ENCODE results near the gene KCNT1. TPM values are rescaled to one million over a fixed set of nuclear protein-coding genes. Genes with fewer than 3 reads are reported as not detected.

Gene KCNT1
- total and polyA plus RNA-seq, 2 donors (not counting 3 experiments of a cell fraction or from before 2014, with no cell fraction given): not detected

GRCh38 chr9:135801070-135801469, 99.1 kb downstream of the KCNT1 start:
- Histone ChIP-seq H3K79me2 (ENCODE audit: control insufficient read depth, insufficient read depth, low read length) (no peaks in the 10 kb centered on the region), H3K9ac (replicated peaks; ENCODE audit: extremely low read depth, insufficient read depth, low read length) (no peak overlapping the region), H3K4me2 (ENCODE audit: insufficient read depth, low read length) (no peak overlapping the region), H2AFZ (ENCODE audit: low read depth, low read length) (no peak overlapping the region), H3K9me1 (replicated peaks; ENCODE audit: control insufficient read depth, extremely low read depth, insufficient read depth, low read length) (no peaks in the 10 kb centered on the region), H4K20me1 (replicated peaks; ENCODE audit: control insufficient read depth, extremely low read depth, insufficient read depth, low read length) (no peaks in the 10 kb centered on the region), H3K27me3 (ENCODE audit: control insufficient read depth in 2 of 2, insufficient read depth in 2 of 2, low read length in 2 of 2) (no peaks in the 10 kb centered on the region), H3K27ac (ENCODE audit: insufficient read depth, low read depth, low read length) (no peak overlapping the region), H3K9me3 (replicated peaks; ENCODE audit: control insufficient read depth, insufficient read depth, low read length) (no peaks in the 10 kb centered on the region), H3K4me1 (ENCODE audit: control insufficient read depth, extremely low read depth, insufficient read depth, low read length) (peaks cover 4% of the 10 kb centered on the region), H3K4me3 (replicated peaks in 1 of 3; ENCODE audit: insufficient read depth in 1 of 3, low read depth in 1 of 3, low read length in 3 of 3) (no peak overlapping the region), H3K36me3 (ENCODE audit: control insufficient read depth in 2 of 2, extremely low read depth in 1 of 2, insufficient read depth in 2 of 2, low read length in 2 of 2) (no peaks in the 10 kb centered on the region)
- TF ChIP-seq CTCF (IDR thresholded peaks at IDR 0.05; ENCODE audit: extremely low read depth in 1 of 2, insufficient read depth in 1 of 2, low read depth in 1 of 2, low read length in 2 of 2): no peak
- TF ChIP-seq FOS (IDR thresholded peaks at IDR 0.05; ENCODE audit: borderline replicate concordance, insufficient read depth, low read length): no peak
- no peak for TF ChIP-seq POLR2AphosphoS5 (IDR thresholded peaks at IDR 0.05; ENCODE audit: insufficient read depth, low read depth, low read length)
- no peak for TF ChIP-seq POLR2A (IDR thresholded peaks at IDR 0.05; ENCODE audit: low read depth, low read length)
- no peak for TF ChIP-seq MYC (IDR thresholded peaks at IDR 0.05; ENCODE audit: low read depth, low read length)
- no peak for TF ChIP-seq GATA2 (IDR thresholded peaks at IDR 0.05; ENCODE audit: insufficient read depth, insufficient read length, low read depth, low read length)
- TF ChIP-seq, protein P1, sequence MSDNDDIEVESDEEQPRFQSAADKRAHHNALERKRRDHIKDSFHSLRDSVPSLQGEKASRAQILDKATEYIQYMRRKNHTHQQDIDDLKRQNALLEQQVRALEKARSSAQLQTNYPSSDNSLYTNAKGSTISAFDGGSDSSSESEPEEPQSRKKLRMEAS (IDR thresholded peaks at IDR 0.05; ENCODE audit: insufficient read depth, insufficient read length): no peak
- TF ChIP-seq JUN (IDR thresholded peaks at IDR 0.05; ENCODE audit: borderline replicate concordance, insufficient read depth, insufficient read length, low read depth): no peak
- no peak for TF ChIP-seq EZH2 (IDR thresholded peaks at IDR 0.05; ENCODE audit: borderline replicate concordance, low read depth, low read length, severe bottlenecking)
- DNase-seq (ENCODE audit: low read depth, low spot score) (no peak), FAIRE-seq (no peak)
- intact Hi-C loops (cut with micrococcal nuclease) (no loop called here), dilution Hi-C loops (cut with MboI; ENCODE audit: extremely low pct_ligation_motif_present, low sequenced_read_pairs) (no loop called here)
- BruUV-seq (replicated peaks): no TSS peak
- POLR2A ChIA-PET: no interaction called here
- CTCF ChIA-PET: interaction anchor here (0.6 to 0.9 kb wide), 3 partner anchors 10 to 185 kb away, joined by 3 to 4 read pairs (median 4); partner anchors contain the start of gene UBAC1
